ENCODE results near the gene SEC22B.
"Not testable (repeated sequence)": the region's sequence is repeated elsewhere in the genome, so short reads cannot be mapped to it uniquely, and the experiment has no call there.

SEC22B gene

GRCh38 chr1:120116094-120116493 lies 60.2 kb downstream of the SEC22B start:
- not testable (repeated sequence) for DNase-seq (ENCODE audit: low read depth)

GRCh38 chr1:120113134-120113533 lies 63.2 kb downstream of the SEC22B start:
- DNase-seq (ENCODE audit: low read depth) = not testable (repeated sequence)

- not testable (repeated sequence) for DNase-seq (ENCODE audit: low read depth)
Measured at GRCh38 chr1:120112212-120112611, 64.1 kb downstream of the SEC22B start.

GRCh38 chr1:120111771-120112170 lies 64.5 kb downstream of the SEC22B start:
- not testable (repeated sequence) for DNase-seq (ENCODE audit: low read depth)

- DNase-seq (ENCODE audit: low read depth) = not testable (repeated sequence)
Measured at GRCh38 chr1:120111008-120111407, 65.3 kb downstream of the SEC22B start.

GRCh38 chr1:120109656-120110055 lies 66.7 kb downstream of the SEC22B start:
- DNase-seq (ENCODE audit: low read depth) = not testable (repeated sequence)

- not testable (repeated sequence) for DNase-seq (ENCODE audit: low read depth)
Measured at GRCh38 chr1:120109180-120109579, 67.1 kb downstream of the SEC22B start.

GRCh38 chr1:120105288-120105687 lies 71.0 kb downstream of the SEC22B start:
- not testable (repeated sequence) for DNase-seq (ENCODE audit: low read depth)

GRCh38 chr1:120103768-120104167 lies 72.6 kb downstream of the SEC22B start:
- DNase-seq (ENCODE audit: low read depth) = not testable (repeated sequence)

- not testable (repeated sequence) for DNase-seq (ENCODE audit: low read depth)
Measured at GRCh38 chr1:120101593-120101992, 74.7 kb downstream of the SEC22B start.

Measured in T-helper 22 cell (primary cell).